Stimulated activated CD8-positive, alpha-beta memory T cell treated with anti-CD3 and anti-CD28 coated beads, Interleukin-4, amount 100 ng/mL, for 1 hour (primary cell): Measurements from ENCODE around the gene ARHGEF11.
A peak's percentile ranks its signal among the peaks of the same experiment; 100 is the strongest.
"Not testable (repeated sequence)": the region's sequence is repeated elsewhere in the genome, so short reads cannot be mapped to it uniquely, and the experiment has no call there.

Experiments used
- DNase-seq, 2 donors: peaks; one replicate each; pipeline ENCODE4 v3.0.0-alpha.2; 2020; ENCODE audit warnings: low read depth in 2 of 2, low spot score in 1 of 2

The ARHGEF11 gene

GRCh38 chr1:156931974-156932710 lies 113.4 kb downstream of the ARHGEF11 start:
- no peak for DNase-seq

GRCh38 chr1:156931211-156931952 lies 114.2 kb downstream of the ARHGEF11 start:
- no peak for DNase-seq

- DNase-seq: no peak
Observed at GRCh38 chr1:156930483-156930882, 115.1 kb downstream of the ARHGEF11 start.

GRCh38 chr1:156929596-156930238 lies 115.8 kb downstream of the ARHGEF11 start:
- DNase-seq: no peak

GRCh38 chr1:156928043-156928602 lies 117.4 kb downstream of the ARHGEF11 start:
- no peak for DNase-seq

- DNase-seq: peak in 1 of 2 donors; percentile 46
Observed at GRCh38 chr1:156927215-156928042, 118.1 kb downstream of the ARHGEF11 start.

- not testable (repeated sequence) for DNase-seq
Observed at GRCh38 chr1:156926695-156927094, 118.8 kb downstream of the ARHGEF11 start.

- DNase-seq: no peak
Observed at GRCh38 chr1:156926175-156926574, 119.4 kb downstream of the ARHGEF11 start.

GRCh38 chr1:156925154-156926010 lies 120.2 kb downstream of the ARHGEF11 start:
- no peak for DNase-seq

- DNase-seq: no peak
Observed at GRCh38 chr1:156924478-156925153, 120.9 kb downstream of the ARHGEF11 start.

GRCh38 chr1:156923670-156924477 lies 121.7 kb downstream of the ARHGEF11 start:
- no peak for DNase-seq

GRCh38 chr1:156922986-156923669 lies 122.4 kb downstream of the ARHGEF11 start:
- no peak for DNase-seq

- no peak for DNase-seq
Observed at GRCh38 chr1:156921053-156921529, 124.5 kb downstream of the ARHGEF11 start.

GRCh38 chr1:156920233-156921052 lies 125.1 kb downstream of the ARHGEF11 start, which contains the start of gene LRRC71:
TSS of gene LRRC71 (plus strand) at chr1:156920632. CDS start at chr1:156920804, 172 bp downstream.
- DNase-seq: peak in 1 of 2 donors; percentile 29

- DNase-seq: no peak
Observed at GRCh38 chr1:156914440-156914856, 131.1 kb downstream of the ARHGEF11 start.

GRCh38 chr1:156913809-156914387 lies 131.6 kb downstream of the ARHGEF11 start:
- DNase-seq: no peak
